NCI-H510A (cell line): ENCODE measurements around the gene PPP1R10.

ENCODE experiments used
- DNase-seq: peaks from one replicate; lab custom pipeline; 2025; lab: John Stamatoyannopoulos, UW

PPP1R10 gene

GRCh38 chr6:30598912-30599624 lies 18.0 kb downstream of the PPP1R10 start:
- no peak for DNase-seq

DNA sequence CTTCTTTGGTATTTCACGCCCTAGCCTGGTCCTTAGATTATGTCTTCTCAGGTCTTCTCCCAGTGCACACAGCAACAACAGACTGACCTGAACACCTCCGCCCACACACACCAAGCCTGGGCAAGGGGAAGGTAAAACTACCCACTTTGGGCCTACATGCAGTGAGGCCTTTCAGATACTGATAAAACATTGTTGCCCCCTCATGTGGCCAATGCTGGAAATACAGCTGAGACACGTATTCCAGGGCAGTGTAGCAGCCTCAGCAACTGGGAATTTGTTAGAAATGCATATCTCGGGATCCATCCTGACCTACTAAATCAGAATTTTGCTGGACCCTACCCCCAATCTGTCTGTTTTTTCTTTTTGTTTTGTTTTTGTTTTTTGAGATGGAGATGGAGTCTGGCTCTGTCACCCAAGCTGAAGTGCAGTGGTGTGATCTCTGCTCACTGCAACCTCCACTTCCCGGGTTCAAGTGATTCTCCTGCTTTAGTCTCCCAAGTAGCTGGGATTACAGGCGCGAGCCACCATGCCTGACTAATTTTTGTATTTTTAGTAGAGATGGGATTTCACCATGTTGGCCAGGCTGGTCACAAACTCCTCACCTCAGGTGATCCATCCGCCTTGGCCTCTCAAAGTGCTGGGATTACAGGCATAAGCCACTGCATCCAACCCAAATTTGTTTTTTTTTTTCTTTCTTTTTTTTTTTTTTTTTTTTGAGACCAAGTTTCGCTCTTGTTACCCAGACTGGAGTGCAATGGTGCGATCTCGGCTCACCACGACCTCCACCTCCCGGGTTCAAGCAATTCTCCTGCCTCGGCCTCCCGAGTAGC lies 19.5 kb downstream of the PPP1R10 start:
- DNase-seq: peak; percentile 27

DNA sequence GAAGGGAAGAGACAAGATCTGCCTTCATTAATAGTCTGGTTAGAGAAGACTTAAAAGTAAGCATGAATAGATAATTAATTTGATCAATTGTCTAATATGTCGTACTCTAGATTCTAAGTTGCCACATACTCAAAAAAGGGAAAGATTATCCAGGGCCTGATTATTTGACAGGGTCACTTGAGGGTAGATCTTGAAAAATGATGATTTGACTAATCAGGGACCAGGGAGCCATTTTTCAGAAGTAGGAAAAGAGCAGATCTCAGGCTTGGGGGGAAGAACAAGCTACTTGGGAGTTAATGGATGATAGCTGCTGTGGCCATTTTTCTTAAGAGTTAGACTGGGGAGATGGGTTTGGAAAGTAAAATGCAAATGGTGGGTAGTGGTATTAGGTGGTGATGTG lies 24.8 kb downstream of the PPP1R10 start:
- no peak for DNase-seq

DNA sequence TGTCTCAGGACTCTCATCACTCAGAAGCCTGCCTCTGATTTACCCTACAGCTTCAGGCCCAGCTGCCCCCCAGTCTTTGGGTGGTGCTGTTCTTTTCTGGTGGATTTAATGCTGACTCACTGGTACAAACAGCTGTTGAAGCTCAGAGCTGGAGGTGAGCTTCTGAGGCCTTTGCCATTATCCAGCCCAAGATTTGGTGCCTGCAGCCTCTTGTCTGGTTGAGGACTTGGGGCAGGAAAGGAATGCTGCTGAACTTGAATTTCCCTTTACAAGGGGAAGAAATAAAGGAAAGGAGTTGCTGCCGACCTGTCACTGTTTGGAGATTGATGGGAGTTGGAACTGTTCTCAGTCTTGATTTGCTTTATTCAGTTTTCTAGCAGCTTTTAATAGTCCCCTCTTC lies 26.0 kb downstream of the PPP1R10 start:
- DNase-seq: no peak

DNA sequence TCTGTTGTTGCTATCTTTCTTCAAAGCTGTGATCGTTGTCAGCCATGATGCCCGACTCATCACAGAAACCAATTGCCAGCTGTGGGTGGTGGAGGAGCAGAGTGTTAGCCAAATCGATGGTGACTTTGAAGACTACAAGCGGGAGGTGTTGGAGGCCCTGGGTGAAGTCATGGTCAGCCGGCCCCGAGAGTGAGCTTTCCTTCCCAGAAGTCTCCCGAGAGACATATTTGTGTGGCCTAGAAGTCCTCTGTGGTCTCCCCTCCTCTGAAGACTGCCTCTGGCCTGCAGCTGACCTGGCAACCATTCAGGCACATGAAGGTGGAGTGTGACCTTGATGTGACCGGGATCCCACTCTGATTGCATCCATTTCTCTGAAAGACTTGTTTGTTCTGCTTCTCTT lies 26.5 kb downstream of the PPP1R10 start:
- DNase-seq: no peak

DNA sequence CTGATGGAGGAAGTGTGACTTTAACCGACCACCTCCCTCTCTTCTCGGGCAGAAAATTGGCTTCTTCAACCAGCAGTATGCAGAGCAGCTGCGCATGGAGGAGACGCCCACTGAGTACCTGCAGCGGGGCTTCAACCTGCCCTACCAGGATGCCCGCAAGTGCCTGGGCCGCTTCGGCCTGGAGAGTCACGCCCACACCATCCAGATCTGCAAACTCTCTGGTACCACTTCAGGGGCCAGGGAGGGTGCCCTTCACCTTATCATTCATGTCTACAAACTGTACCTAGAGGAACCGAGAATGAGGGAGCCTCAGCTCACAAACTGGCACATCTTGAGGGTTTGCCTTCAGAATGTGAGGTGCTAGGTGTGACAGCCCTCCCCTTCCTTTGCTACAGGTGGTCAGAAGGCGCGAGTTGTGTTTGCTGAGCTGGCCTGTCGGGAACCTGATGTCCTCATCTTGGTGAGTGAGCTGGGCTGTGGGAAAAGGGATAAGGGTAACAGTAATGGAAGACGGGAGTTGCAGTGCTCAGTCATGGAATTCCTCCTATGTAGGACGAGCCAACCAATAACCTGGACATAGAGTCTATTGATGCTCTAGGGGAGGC lies 27.2 kb downstream of the PPP1R10 start:
- no peak for DNase-seq

DNA sequence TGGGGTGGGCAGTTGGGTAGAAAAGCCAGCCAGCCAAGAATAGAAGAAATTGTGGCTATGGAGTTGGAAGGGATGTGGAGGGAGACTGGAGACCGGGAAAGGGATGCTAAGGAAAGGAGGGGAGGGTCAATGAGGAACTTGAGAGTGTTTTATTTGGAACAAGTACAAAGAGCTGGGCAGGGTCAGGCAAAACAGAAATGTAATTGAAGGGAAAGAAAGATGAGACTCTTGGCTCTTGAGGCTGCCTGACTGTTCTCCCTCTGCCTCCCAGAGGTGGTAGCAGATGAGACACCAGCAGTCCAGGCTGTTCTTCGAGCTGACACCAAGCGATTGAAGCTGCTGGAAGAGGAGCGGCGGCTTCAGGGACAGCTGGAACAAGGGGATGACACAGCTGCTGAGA lies 33.1 kb downstream of the PPP1R10 start:
- no peak for DNase-seq

GRCh38 chr6:30578051-30578450 lies 39.0 kb downstream of the PPP1R10 start:
- DNase-seq: no peak

DNA sequence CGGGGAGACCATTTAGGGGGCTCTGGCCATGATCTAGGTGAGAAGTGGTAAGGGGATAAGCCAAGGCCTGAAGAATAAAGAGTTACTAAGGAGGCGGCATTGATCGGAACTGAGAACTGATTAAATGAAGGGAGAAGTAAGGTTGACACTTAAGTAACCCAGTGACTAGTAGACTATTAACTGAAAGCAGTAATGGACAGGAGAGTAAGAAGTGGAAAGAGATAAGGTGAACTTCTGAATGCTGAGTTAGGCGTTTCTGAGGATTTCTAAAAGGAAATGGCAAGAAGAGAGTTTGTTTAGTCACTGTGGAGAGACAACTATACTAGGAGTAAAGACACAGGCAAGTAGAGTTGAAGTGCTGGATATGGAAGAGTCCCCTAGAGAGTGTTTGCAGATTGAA lies 43.9 kb downstream of the PPP1R10 start:
- no peak for DNase-seq

DNA sequence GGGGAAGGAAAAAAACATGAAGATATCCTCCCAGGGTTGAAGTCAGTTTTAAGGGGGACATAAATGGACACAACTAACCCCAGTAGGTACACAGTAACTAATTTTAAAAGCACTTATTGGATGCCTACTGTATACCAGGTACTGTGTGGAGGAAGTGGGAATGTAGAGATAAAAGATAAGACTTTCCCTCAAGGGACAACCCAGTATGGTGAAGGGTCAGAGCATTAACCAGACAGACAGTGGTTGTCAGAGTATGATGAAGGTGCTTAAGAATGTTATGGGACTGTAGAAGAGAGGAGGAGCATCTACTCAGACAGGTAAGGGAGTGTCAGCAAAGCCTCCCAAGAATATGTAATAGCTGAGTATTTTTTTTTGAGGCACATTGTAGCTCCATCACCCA lies 44.9 kb downstream of the PPP1R10 start:
- no peak for DNase-seq

DNA sequence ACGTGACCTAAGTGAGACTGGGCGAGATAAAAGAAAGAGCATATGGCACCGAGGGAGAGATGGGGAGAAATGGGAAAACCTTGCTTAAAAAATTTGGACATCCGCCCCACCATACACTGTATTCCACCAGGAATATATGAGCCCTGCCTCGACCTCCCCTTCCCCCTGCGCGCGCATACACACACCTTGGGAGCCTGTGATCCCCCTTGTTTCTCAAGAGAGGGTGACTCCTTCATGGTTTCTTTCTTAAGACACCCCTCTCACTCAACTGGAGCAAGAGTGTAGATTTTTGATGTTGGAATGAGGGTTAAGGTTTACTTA lies 45.3 kb downstream of the PPP1R10 start:
- no peak for DNase-seq

GRCh38 chr6:30571075-30571761 lies 45.8 kb downstream of the PPP1R10 start, which contains the start of gene ABCF1:
Gene ABCF1, plus strand, starts transcription at chr6:30571442. Its CDS starts 46 bp downstream, at chr6:30571488.
- DNase-seq: peak; percentile 92

GRCh38 chr6:30570740-30571074 lies 46.3 kb downstream of the PPP1R10 start:
- DNase-seq: no peak

DNA sequence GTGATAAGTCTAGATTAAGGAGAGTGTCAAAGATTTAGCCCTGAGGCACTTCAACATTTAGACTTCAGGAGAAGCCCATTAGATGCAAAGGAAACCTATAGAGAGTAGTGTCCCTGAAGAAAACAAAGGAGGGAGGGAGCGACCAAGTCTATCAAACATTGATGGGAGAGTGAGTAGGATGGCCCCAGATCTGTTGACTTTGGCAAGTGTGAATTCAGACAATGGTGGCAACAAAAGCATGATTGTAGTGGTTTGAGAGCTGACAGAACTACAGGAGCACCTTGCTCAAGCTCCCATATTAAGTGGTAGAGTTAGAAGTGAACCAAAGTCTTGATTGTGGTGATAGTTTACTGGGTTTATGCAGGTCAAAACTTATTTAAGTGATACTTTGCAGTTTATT lies 46.8 kb downstream of the PPP1R10 start:
- no peak for DNase-seq

DNA sequence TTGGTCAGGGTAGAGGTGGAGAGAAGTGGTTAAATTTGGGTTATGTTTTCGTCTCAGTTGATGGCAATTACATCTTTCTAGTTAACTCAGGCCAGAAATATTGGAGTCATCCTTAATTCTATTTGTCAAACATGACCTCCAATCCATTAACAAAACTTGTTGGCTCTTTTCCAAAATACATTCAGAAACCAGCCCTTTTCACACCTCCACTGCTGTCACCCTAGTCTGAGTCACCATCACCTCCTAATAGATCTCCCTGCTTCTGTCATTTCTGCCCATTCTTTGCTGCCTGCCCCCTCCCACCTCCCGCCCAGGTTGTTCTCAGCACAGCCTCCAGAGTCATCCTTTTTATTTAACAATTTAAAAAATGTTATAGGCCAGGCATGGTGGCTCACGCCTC lies 48.8 kb downstream of the PPP1R10 start:
- DNase-seq: no peak

GRCh38 chr6:30565772-30566171 lies 51.3 kb downstream of the PPP1R10 start:
- DNase-seq: no peak

GRCh38 chr6:30564114-30564513 lies 52.9 kb downstream of the PPP1R10 start:
- DNase-seq: no peak

DNA sequence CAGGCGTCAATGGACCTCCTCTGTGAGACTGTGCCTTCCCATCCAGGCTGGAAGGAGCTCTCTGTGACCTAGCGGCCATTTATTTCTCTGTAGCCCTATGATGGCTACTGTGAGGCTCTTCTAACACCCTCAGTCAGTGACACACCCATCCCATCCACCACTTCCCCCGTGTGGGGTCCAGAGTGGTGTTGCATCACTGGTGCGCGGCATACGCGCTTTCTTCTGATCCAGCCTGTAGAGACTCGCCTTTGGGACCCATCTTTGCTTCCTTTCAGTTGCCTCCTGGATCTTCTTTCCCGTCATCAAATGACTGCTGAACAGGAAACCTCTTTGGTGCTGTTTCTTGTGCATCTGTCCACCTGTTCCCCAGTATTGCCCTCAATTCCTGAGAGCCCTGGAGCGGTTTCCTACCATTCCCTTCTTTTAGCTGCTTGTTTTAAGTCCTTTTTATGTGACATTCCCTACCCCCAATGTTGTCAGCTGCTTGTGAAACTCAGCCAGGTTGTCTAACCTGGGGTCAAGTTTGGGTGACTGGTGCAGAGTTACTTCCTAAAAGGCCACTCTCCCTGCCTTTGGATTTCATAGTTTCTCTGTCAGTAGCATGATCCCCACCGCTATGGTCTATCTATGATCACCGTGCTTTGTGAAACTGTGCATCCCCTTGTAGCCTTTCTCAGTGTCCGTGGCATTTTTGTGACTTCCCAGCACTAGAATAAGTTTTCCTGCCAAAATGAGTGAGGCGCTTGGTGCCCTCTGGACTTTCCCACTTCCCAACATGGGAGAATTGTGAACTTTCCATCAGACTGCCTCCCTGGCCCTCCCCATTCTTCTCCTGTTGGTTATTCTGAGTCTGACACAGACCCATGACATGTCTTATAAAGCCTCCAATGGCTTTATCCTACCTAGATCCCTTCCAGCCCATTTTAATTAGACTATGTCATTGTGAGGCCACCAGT lies 54.3 kb downstream of the PPP1R10 start:
- DNase-seq: no peak

DNA sequence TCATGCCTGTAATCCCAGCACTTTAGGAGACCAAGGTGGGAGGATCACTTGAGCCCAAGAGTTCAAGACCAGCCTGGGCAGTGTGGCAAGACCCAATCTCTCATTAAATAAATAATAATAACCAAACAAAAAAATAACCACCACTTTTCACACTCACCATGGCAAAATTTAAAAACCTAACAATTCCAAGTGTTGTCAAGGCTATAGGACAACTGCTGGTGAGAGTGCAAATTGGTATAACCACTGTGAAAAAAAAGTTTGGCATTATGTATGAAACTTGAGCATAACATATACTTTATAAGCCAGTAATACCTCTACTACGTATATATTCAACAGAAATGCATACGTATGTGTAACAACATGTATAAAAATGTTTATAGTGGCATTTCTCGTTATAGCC lies 56.1 kb downstream of the PPP1R10 start:
- no peak for DNase-seq

DNA sequence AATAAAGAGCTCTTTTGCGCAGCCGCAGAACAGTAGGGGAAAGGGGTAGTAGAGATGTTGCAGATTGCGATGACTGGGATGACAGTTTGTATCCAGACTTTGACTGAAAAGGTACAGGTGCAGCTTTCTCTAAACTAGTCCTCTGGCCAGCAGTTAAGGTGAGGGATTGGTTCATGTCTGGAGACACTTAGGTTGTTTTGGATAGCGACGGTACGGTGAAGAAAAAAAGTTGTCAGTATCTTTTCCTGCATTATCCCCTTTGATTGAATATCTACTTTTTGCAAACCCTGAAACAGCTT lies 59.4 kb downstream of the PPP1R10 start:
- DNase-seq: no peak

- DNase-seq: peak; percentile 89
Measured at GRCh38 chr6:30556906-30557682, 59.9 kb downstream of the PPP1R10 start, which contains the start of gene PRR3. Gene PRR3, plus strand, starts transcription at chr6:30557295. Its CDS starts 50 bp downstream, at chr6:30557345.
